HG03064 (cell line): ENCODE measurements around the gene CYFIP1.

Source experiments
- ATAC-seq: cut with Tn5 transposase; IDR thresholded peaks from one replicate; pipeline ENCODE4 v1.9.1; 2021; ENCODE audit warnings: low read depth; ENCODE audit not compliant: unreplicated experiment

The CYFIP1 gene

DNA sequence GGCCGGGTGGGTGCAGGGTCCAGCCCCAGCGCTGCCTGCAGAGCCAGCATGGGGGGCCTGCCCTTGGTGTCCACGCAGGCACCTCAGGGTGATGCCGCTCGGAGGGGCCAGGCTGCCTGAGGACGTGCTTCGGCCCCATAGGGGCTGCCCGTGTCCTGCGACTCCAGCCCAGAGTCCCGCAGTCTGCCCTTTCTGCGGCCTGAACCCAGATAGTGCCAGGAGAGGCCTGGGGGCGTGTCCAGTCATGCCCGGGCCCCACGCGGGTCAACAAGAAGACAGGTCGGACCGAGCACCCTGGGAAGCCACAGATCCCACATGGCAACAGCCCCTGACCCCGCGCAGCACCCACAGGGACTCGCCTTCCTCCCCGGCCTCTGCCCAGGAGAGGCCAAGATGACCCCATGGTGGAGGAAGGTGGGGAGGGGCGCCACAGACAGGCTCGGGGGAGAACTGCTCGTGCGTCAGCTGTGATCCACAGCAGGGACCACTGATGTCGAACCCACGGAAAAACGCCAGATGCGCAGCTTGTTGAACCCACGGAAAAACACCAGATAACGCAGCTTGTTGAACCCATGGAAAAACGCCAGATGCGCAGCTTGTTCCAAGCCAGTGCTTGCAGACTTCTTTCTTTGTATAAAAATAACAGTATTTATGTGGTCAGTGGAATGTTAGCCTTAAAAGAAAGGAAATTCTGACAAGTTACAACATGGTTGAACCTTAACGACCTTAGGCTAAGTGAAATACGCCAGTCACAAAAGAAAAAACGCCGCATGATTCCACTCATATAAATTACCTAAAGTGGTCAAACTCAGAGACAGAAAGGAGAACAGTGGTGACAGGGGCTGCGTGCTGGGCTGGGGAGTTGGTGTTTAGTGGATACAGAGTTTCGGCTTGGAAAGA is 28.5 kb downstream of the CYFIP1 start:
- no peak for ATAC-seq

DNA sequence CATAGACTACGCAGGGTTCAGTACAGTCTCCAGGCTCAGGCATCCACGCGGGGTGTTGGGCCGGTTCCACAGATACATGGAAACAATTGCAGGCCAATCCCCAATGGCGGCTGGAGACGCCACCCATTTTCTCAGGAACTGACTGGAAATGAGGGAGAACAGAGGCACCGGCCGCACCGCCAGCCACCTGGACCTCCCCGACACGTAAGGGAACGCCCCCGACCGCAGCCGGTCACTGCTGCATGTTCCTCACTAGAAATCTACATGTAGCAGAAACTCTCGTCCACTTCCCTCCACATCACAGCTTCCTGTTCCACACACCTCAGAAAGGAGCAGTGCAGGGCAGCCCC is 29.2 kb downstream of the CYFIP1 start:
- no peak for ATAC-seq

DNA sequence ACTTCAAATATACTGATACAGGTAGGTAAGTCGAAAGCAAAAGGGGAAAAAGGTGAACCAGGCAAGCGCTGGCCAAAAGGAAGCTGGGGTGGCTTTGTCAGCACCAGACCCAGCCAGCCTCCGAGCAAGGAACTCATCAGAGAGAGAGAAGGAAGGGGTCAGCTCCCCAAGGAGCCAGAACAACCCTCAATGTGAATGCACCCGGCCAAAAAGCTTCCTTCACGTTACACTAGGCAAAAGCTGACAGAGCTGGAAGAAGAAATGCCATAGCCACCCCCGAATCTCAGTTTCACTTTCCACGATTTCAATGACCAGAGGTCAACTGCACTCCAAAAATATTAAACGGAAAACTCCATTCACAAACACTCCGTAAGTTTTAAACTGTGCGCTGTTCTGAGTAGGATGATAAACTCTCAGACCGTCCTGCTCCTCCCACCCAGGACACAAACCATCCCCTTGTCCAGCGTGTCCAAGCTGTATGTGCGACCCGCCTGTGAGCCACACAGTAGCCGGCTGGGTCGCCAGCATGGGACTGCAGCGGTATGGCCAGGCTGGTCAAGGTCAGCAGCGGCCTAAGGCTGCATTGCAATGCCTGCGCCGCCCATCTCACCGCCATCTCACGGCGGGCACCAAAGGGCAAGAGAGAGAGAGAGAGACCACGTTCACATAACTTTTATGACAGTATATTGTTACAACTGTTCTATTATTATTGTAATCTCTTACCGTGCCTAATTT is 29.7 kb downstream of the CYFIP1 start:
- ATAC-seq: no peak

DNA sequence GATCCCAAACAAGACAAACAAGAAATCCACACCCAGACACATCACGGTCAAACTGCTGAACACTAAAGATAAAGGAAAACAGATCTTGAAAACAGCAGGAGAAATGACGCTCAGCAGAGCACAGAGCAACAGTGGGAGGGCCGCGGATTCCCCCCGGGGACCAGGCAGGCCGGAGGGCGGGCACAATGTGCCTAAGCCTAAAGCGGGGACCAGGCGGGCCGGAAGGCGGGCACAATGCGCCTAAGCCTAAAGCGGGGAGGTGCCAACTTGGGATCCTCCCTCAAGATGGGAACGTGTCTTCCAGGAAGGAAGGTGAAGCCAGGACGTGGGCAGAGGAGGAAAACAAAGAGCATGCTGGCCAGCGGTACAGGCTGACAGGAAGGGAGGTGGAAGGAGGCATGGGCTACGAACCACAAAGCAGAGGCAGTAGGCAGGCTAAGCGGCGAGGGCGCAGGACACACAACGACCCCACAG is 31.1 kb downstream of the CYFIP1 start:
- ATAC-seq: peak; percentile 97

DNA sequence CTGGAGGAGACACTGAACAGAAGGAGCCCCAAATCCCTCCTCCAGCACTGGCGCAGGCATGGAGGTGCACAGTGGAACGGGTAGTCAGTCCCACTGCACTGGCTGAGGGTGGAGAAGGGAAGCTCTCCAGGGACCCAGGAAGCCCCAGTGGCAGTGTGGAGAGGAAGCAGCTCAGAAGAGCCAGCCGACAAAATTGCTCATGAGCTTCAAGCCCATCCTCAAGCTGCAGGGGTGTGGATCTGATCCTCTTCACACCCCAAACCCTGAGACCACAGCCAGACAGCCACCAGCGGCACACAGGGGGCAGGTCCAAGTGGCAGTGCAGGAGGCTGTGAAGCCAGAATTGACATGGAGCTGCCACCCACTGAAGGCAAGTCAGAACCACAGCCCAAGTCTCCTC is 32.1 kb downstream of the CYFIP1 start:
- no peak for ATAC-seq

DNA sequence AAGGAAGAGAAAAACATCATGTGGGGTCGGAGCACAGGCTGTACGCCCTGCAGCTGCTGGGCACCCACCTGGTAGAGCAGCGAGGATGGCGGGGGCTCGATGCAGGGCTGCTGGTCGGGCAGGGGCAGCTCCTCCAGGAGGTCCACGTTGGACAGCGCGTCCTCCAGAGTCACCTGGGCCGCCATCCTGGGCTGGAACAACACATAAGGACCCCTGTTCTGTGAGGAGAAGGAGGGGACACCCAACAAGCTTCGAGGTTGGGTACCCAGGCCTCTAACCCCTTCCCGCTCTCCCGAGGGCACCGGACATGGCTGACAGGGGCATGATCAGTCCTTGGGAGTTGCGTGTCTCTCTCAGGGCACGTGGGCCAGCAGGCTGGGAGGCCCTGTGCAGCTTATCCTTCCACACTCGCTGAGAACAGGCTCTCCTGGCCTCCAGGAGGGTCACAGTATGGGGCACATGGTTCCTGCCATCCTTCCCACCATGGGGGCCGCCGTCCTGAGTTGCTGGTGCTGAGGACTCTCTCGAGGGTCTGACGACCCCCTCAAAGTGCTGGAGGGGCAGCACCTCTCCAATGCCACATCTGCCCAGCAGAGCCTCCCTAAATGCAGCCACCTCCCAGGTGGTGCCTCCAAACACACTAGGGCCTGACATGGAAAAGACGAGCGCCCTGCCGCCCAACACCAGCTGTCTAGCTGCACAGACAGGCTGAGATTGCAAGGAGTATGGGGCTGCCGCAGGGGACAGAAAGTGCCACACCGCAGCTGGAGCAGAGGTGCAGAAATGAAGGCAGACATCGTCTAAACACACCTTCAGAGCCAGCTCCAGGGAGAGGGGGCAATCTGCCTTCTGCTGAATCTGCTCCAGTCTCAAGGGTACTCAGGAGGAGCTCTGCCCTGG is 32.8 kb downstream of the CYFIP1 start:
- no peak for ATAC-seq

DNA sequence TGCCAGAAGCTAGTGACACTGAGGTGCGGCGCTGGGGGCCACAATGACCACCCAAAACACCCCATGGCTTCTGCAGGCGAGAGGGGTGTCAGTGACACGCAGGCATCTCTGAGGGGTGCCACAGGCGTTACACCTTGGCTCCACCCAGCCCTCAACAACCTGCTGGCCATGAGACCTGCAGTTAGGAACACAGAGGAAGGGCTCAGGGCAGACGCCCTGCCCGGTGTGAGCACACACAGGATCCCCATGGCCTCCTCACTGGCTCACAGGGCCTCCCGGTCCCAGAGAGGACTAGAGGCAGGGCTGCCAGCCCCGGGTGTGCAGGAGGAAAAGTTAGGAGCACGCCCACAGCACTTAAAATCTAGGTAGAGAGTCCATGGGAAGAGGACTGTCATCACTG is 35.1 kb downstream of the CYFIP1 start:
- ATAC-seq: no peak

DNA sequence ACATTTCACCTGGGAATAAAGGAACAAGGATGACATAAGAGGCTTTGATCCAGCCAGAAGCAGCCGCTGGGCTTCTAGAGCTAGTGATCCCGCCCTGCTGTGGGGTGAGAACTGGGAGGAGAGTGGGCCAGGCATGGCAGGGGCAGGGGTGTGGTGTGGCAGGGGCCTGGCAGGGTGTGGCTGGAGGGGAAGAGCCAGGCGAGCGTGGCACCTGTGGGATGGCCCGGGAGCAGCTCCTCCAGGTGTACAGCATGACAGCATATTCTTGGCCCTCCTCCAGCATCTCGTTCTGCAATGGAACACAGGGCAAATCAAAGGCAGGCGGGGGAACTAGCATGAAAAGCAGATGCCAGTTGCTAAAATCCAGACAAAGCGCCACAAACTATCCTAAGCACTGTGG is 35.5 kb downstream of the CYFIP1 start:
- no peak for ATAC-seq

DNA sequence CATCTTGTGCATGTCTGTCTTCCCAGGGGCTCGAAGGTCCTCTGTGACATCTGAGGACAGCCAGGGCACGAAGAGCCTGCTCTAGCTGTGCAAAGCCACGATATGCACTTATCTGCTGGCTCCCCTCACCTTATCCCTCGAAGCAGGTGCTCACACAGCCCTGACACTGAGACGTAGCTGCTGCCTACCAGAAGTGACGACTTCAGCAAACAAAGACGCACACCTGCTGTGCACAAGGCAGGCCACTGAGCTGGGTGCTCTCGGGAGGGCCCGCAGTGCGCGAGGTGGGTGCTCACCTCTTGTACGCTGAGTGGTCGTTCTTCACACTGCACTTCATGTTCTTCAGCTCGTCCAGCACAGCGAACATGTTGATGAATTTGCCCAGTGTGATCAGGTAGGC is 37.3 kb downstream of the CYFIP1 start:
- no peak for ATAC-seq

DNA sequence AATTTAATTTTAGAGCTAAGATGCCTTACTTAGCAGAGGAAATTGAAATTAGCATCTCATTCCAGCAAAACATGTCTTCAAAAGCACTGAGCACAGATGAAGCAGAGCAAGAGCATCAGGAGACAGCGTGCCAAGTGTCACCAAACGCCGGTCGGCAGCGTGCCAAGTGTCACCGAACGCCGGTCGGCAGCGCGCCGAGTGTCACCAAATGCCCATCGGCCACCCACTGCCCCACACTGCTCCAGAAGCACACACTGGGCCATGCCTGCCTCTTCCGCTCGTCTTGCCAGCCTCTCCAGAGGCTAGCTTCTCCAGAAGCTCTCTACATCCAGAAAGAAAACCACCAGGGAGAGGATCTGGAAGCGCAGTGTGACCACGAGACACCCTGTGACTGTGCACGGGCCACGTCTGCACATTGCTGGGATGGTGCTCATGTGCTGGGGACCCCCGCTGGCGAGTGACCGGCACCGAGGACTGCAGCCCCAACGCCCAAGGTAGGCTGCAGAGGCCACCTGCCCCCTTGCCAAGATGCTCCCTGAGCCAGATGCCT is 37.8 kb downstream of the CYFIP1 start:
- ATAC-seq: no peak

DNA sequence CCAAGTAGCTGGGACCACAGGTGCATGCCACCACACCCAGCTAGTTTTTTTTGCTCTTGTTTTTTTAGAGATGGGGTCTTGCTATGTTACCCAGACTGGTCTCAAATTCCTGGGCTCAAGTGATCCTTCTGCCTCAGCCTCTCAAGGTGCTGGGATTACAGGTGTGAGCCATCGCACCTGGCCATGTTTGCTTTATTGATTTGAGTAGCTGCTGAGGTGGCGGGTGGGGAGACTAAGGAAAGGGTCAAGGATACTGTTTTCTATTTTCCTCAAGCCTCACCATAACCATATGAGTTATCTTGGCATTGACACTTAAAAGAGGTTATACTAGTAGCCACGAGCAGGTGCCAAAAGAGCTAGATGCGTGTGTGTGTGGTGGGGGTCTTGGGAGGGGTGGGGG is 39.0 kb downstream of the CYFIP1 start:
- ATAC-seq: no peak

DNA sequence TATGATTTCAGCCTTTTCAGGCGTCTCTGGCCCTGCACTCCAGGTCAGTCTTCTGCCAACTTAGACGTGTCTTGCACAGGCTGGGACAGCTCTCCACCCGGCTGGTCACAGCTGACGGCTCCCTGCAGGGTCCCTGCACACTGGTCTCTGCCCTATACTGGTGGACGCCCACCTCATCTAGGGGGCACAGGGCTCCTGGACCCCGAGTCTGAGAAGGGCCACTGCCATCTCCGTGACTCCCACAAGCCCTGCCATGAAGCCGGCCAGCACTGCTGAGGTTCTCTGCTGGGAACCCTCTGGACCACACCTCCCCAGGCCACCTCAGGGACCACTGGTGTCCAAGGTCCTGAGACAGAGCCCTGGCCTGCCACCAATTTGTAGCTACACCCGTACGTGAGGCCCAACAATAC is 40.5 kb downstream of the CYFIP1 start:
- no peak for ATAC-seq

DNA sequence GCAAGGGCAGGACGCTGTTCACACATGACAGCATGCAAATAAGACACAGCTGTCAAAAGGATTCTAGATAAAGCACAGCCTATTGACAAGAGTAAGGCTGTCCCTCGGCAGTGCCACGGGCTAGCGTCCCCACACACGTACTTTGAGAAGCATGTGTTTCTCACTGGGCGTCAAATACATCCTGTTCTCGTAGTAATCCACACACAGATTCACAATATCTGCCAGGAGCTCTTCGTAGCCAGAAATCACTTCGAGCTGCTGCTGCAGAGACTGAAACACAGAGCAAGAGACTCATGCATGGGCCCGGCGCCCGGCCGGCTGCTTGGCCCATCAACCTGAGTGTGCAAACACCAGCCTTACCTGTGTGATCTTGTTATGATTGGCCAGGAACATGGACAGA is 41.1 kb downstream of the CYFIP1 start:
- ATAC-seq: no peak

DNA sequence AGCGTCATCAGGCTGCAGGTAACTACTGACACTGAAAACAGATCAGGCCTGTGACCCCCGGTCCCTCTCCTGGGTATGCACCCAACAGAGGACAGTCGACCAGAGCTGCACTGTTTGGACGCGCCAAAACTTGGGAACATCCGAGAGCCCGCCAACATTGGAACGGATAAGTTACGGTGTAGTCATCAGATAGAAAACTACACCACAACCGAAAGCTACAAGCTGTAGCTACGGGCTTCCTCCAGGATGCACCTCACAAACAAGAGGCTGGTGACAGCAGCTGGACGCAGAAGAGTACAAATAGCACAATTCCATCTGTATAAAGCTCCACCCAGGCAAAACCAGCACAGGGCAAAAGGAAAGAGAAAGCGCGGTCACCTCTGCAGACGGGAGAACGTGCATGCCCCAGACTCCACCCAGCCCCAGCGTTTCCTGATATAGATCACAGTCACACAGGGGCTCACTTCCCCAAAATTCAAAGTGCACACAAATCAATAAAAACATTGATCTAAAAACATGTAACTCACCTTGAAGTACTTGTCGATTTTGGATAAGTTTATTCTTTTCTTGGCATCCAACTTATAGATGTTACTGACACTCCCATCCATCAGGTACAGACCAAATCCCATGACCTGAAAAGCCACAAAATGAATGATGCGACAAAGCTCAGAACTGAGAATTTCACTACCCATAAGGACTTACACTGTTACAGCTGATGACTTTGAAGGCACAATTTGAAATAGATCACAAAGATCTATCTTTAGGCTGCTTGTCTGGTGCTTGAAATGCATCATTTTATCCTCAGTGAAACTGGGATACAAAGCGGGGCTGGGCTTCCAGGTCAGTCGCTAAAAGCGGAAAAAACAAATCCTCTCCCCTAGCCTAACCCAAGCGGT is 43.3 kb downstream of the CYFIP1 start:
- peak; percentile 93 for ATAC-seq

DNA sequence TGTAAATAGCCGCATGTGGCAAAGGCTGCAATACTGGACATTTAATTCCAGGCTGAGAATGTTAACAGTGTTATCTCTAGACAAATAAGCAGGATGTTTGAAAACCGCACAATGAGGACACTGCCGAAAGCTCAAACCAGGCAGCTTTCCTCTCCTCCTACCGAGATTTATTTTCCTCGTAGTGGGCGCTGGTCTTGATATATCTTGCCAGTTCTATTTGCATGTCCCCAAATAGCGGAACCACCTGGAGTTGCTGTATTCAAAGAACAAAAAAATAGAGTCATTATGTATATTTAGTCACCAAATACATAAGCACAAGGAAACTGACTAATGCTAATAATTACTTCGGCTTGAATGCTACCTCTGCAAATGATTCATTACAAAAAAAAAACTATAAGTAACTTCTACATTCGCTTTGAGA is 46.5 kb downstream of the CYFIP1 start:
- ATAC-seq: no peak

DNA sequence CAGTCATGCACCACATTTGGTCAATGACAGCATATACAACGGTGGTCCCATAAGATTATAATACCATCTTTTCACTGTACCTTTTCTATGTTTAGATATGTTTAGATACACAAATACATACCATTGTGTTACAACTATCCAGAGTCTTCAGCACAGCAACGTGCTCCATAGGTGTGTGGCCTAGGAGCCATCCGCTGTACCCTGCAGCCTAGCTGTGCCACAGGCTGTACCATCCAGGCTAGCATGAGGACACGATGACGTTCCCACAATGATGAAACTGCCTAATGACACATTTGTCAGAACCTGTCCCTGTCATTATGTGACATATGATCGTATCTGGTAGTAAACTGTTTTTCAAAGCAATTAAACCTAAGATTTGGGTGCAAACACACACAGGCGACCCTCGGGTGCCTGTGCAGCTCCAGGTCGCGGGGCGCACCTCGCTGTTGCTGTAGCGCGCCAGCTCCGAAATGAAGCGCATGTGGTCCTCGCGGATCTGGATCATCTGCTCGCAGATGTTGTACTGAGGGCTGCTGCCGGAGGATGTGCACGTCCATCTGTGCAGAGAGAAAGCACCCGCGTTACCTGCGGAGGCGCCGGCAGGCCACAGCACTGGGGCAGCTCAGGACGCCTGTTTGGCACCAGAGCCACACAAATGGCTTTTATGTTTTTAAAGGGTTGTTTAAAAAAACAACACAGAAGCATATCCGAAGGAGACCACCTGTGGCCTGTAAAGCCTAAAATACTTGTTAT is 48.2 kb downstream of the CYFIP1 start:
- ATAC-seq: no peak

DNA sequence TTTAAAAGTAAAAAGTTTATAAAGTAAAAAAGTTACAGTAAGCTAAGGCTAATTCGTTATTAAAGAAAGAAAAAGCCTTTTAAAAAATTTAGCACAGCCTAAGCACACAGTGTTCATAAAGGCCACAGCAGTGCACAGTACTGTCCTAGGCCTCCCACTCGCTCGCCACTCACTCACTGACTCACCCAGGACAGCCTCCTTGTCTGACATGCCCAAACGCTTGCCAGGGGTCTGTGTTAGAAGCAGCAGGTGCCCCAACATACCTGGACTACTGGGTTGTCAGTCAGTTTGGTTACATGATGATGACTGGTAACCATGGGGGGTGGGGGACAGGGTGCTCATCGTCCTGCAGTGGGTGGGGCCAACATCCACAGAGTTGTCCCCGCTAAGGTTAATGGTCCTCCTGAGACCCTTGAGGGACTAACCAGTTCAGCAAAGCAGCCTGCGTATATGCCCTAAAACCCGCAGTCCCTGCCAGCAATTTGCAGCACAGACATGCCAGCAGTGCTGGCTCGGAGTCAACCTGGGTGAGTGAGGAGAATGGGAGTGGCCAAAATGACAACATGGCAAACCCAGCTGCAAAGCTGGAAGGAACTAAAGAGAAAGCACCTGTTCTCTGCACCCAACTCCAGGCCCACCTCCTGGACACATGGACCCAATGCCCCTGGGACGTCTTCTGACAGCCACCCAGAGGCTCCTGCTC is 49.2 kb downstream of the CYFIP1 start:
- no peak for ATAC-seq

DNA sequence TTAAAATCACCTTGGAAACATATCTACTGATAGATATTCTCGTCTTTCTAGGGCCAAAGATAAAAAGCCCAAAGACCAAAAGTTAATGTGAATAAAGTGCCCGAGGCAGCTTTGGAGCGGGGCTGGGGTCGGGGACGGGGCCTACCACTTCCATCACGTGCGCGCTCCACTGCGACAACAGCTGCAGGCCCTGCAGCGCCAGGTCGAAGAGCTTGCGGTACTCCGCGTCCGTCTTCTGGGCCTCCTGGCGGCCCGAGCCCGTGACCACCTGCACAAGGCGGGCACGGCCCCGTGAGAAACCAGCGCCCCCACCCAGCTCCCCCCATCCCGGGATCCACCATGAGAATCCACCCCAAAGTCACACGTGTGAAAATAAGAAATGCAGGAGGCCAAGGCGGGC is 52.4 kb downstream of the CYFIP1 start:
- no peak for ATAC-seq
